Measurements from ENCODE around the gene FOXM1.
A peak's percentile ranks its signal among the peaks of the same experiment; 100 is the strongest.
"Not testable (repeated sequence)": the region's sequence is repeated elsewhere in the genome, so short reads cannot be mapped to it uniquely, and the experiment has no call there.

The FOXM1 gene

GRCh38 chr12:2877953-2878732 lies 1.2 kb upstream of the FOXM1 start:
- no peak for DNase-seq

- DNase-seq, result peak; percentile 54
Measured at GRCh38 chr12:2876431-2877046, 435 bp downstream of the FOXM1 start.

- DNase-seq, result not testable (repeated sequence)
Measured at GRCh38 chr12:2868986-2869632, 7.9 kb downstream of the FOXM1 start.

GRCh38 chr12:2864198-2864597 lies 12.8 kb downstream of the FOXM1 start:
- DNase-seq, result no peak

GRCh38 chr12:2863402-2863801 lies 13.6 kb downstream of the FOXM1 start:
- DNase-seq, result not testable (repeated sequence)

GRCh38 chr12:2862876-2863275 lies 14.1 kb downstream of the FOXM1 start:
- DNase-seq, result no peak

- no peak for DNase-seq
Measured at GRCh38 chr12:2860170-2860569, 16.8 kb downstream of the FOXM1 start.

- DNase-seq, result no peak
Measured at GRCh38 chr12:2858944-2859421, 18.0 kb downstream of the FOXM1 start.

- no peak for DNase-seq
Measured at GRCh38 chr12:2858334-2858733, 18.6 kb downstream of the FOXM1 start.

- no peak for DNase-seq
Measured at GRCh38 chr12:2857576-2857975, 19.4 kb downstream of the FOXM1 start.

GRCh38 chr12:2857021-2857431 lies 19.9 kb downstream of the FOXM1 start, which contains the start of gene TEX52:
Gene TEX52, minus strand, starts transcription at chr12:2857039. Its CDS starts 13 bp downstream, at chr12:2857026.
- no peak for DNase-seq

- no peak for DNase-seq
Measured at GRCh38 chr12:2856051-2856450, 20.9 kb downstream of the FOXM1 start.

- no peak for DNase-seq
Measured at GRCh38 chr12:2855546-2855945, 21.4 kb downstream of the FOXM1 start.

GRCh38 chr12:2854669-2855453 lies 22.1 kb downstream of the FOXM1 start:
- DNase-seq, result no peak

GRCh38 chr12:2853626-2854025 lies 23.3 kb downstream of the FOXM1 start:
- peak; percentile 34 for DNase-seq

- DNase-seq, result no peak
Measured at GRCh38 chr12:2851931-2852330, 25.0 kb downstream of the FOXM1 start.

GRCh38 chr12:2845280-2845679 lies 31.7 kb downstream of the FOXM1 start:
- no peak for DNase-seq

GRCh38 chr12:2844786-2845185 lies 32.2 kb downstream of the FOXM1 start:
- DNase-seq, result no peak

- no peak for DNase-seq
Measured at GRCh38 chr12:2842948-2843347, 34.0 kb downstream of the FOXM1 start.

GRCh38 chr12:2841056-2841650 lies 35.8 kb downstream of the FOXM1 start:
- no peak for DNase-seq

GRCh38 chr12:2836574-2836973 lies 40.4 kb downstream of the FOXM1 start:
- DNase-seq, result no peak

- DNase-seq, result peak; percentile 65
Measured at GRCh38 chr12:2835691-2836403, 41.1 kb downstream of the FOXM1 start.
